ENCODE measurements around the gene ITPRIP.

DNA sequence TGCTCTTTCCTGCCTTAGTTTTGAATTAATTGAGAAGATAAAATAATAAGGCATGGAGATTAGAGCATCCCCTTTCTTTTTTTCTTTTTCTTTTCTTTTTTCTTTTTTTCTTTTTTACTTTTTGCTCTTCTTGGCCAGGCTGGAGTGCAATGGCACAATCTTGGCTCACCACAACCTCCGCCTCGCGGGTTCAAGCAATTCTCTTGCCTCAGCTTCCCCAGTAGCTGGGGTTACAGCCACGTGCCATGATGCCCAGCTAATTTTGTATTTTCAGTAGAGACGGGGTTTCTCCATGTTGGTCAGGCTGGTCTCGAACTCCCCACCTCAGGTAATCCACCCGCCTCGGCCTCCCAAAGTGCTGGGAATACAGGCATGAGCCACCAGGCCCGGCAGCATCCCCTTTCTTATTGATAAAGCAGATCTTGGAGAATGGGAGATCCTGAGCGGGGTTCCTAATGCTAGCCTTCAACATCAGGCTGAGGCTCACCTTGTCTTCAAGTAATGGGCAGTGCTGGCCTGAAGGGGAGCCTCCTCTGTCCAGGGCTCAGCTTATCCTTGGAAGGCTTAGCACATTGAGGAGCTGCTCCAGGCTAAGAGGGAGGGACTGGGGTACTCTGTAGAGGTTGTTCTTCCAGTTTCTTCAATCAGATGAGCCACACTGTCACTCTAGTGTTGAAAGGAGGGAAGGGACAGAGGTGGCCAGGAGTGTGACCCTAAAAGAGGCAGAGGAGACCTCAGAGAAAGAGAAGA lies 41.4 kb downstream of the ITPRIP start:
- TF ChIP-seq, protein P1, sequence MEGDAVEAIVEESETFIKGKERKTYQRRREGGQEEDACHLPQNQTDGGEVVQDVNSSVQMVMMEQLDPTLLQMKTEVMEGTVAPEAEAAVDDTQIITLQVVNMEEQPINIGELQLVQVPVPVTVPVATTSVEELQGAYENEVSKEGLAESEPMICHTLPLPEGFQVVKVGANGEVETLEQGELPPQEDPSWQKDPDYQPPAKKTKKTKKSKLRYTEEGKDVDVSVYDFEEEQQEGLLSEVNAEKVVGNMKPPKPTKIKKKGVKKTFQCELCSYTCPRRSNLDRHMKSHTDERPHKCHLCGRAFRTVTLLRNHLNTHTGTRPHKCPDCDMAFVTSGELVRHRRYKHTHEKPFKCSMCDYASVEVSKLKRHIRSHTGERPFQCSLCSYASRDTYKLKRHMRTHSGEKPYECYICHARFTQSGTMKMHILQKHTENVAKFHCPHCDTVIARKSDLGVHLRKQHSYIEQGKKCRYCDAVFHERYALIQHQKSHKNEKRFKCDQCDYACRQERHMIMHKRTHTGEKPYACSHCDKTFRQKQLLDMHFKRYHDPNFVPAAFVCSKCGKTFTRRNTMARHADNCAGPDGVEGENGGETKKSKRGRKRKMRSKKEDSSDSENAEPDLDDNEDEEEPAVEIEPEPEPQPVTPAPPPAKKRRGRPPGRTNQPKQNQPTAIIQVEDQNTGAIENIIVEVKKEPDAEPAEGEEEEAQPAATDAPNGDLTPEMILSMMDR (IDR thresholded peaks at IDR 0.05; ENCODE audit: control extremely low read depth in 1 of 3, insufficient read depth in 1 of 3, low read depth in 1 of 3, low read length in 3 of 3), result no peak
- TF ChIP-seq POLR2A (IDR thresholded peaks at IDR 0.05; ENCODE audit: control extremely low read depth in 1 of 2, low read depth in 2 of 2, low read length in 2 of 2) (no peak), SP1 (IDR thresholded peaks at IDR 0.05; ENCODE audit: low read depth, low read length) (no peak), RFX5 (IDR thresholded peaks at IDR 0.05; ENCODE audit: borderline replicate concordance, low read depth, low read length) (no peak), EZH2 (IDR thresholded peaks at IDR 0.05; ENCODE audit: low read depth, low read length, severe bottlenecking) (no peak), TEAD4 (IDR thresholded peaks at IDR 0.05; ENCODE audit: low read depth, low read length) (no peak), ZNF274 (IDR thresholded peaks at IDR 0.05; ENCODE audit: borderline replicate concordance, extremely low read depth, low read length) (no peak), TAF1 (IDR thresholded peaks at IDR 0.05; ENCODE audit: low read depth, low read length) (no peak), CHD2 (IDR thresholded peaks at IDR 0.05; ENCODE audit: low read length) (no peak)

All from H1 (cell line).